PC-9 (cell line): ENCODE measurements around the gene CA5A. TPM values are rescaled to one million over a fixed set of nuclear protein-coding genes. Genes with fewer than 3 reads are reported as not detected.
"Not testable (repeated sequence)": the region's sequence is repeated elsewhere in the genome, so short reads cannot be mapped to it uniquely, and the experiment has no call there.

Experiments
- BruUV-seq: library from RNA; stranded (reverse); fragments of 400-500 nt; replicated peaks from 2 replicates; lab custom pipeline; 2021; lab: Mats Ljungman, UMichigan
- CTCF ChIA-PET: fragments of 300-600 bp; sonication (Branson Sonifier 250); formaldehyde crosslinking; loops from one replicate; lab custom pipeline; 2022; ENCODE audit warnings: antibody characterized with exemption; lab: Charles Lee
- POLR2A ChIA-PET: fragments of 300-600 bp; sonication (Branson Sonifier 250); formaldehyde crosslinking; loops from one replicate; lab custom pipeline; 2022; ENCODE audit warnings: antibody characterized with exemption; ENCODE audit not compliant: unreplicated experiment; lab: Charles Lee
- DNase-seq, 2 experiments: peaks; one replicate each; pipeline versions ENCODE4 v3.0.0 to v3.0.0-alpha.2; 2015 to 2022; ENCODE audit warnings: mixed read lengths in 1 of 2
- H2AFZ ChIP-seq: fragments of 200-600 bp; sonication (generic); 2 replicates; pipeline ENCODE4 v1.8.1; 2017; ENCODE audit warnings: antibody characterized with exemption
- H3F3A ChIP-seq: fragments of 200-600 bp; sonication (generic); 2 replicates; pipeline ENCODE4 v1.8.1; 2017; ENCODE audit warnings: antibody characterized with exemption, mild to moderate bottlenecking, low read depth; ENCODE audit not compliant: insufficient read depth
- H3K27ac ChIP-seq: fragments of 200-600 bp; sonication (generic); 2 replicates; pipeline ENCODE4 v1.6.1; 2016; ENCODE audit warnings: mixed run types
- H3K27me3 ChIP-seq: fragments of 200-600 bp; sonication (generic); 2 replicates; pipeline ENCODE4 v1.6.1; 2016; ENCODE audit warnings: low read depth, mixed run types; ENCODE audit not compliant: insufficient read depth
- H3K36me3 ChIP-seq: fragments of 200-600 bp; sonication (generic); 2 replicates; pipeline ENCODE4 v1.6.1; 2016; ENCODE audit warnings: low read depth, mixed run types
- H3K4me1 ChIP-seq: fragments of 200-600 bp; sonication (generic); replicated peaks from 2 replicates; pipeline ENCODE4 v1.6.1; 2016; ENCODE audit warnings: mixed run types; ENCODE audit not compliant: insufficient read depth
- H3K4me2 ChIP-seq: fragments of 200-600 bp; sonication (generic); 2 replicates; pipeline ENCODE4 v1.6.1; 2017; ENCODE audit warnings: mixed run types
- H3K4me3 ChIP-seq: fragments of 200-600 bp; sonication (generic); 2 replicates; pipeline ENCODE4 v1.6.1; 2016; ENCODE audit warnings: mixed run types
- H3K79me2 ChIP-seq: fragments of 200-600 bp; sonication (generic); 2 replicates; pipeline ENCODE4 v1.6.1; 2017; ENCODE audit warnings: low read depth, mixed run types
- H3K9me2 ChIP-seq: fragments of 200-600 bp; sonication (generic); 2 replicates; pipeline ENCODE4 v1.8.1; 2017; ENCODE audit warnings: mild to moderate bottlenecking; ENCODE audit not compliant: insufficient read depth
- H3K9me3 ChIP-seq: fragments of 200-600 bp; sonication (generic); 2 replicates; pipeline ENCODE4 v1.8.1; 2016; ENCODE audit warnings: low read depth; ENCODE audit not compliant: insufficient read depth
- H4K20me1 ChIP-seq: fragments of 200-600 bp; sonication (generic); 2 replicates; pipeline ENCODE4 v1.8.1; 2017; ENCODE audit not compliant: insufficient read depth
- EZH2 ChIP-seq: fragments of 200-600 bp; sonication (generic); IDR thresholded peaks from 2 replicates; pipeline ENCODE4 v1.8.0; 2017; ENCODE audit warnings: antibody characterized with exemption, low read depth
- intact Hi-C: fragments of 100-400 bp; cut with micrococcal nuclease; formaldehyde crosslinking; loops from one replicate; pipeline ENCODE4 v1.10.0; 2022; ENCODE audit not compliant: unreplicated experiment
- total RNA-seq: library from RNA; stranded (reverse); gene quantifications from 2 replicates; pipeline ENCODE4 v1.2.3, GENCODE V29; 2021
- TF ChIP-seq, protein P1 (sequence below): fragments of 200-600 bp; sonication (generic); conservative IDR thresholded peaks from 2 replicates; pipeline ENCODE4 v1.6.1; 2017; ENCODE audit warnings: mixed run types, antibody characterized with exemption, mild to moderate bottlenecking, moderate library complexity

The CA5A gene
- total RNA-seq, 1 experiment from 2014 or later = 0.26 TPM

DNA sequence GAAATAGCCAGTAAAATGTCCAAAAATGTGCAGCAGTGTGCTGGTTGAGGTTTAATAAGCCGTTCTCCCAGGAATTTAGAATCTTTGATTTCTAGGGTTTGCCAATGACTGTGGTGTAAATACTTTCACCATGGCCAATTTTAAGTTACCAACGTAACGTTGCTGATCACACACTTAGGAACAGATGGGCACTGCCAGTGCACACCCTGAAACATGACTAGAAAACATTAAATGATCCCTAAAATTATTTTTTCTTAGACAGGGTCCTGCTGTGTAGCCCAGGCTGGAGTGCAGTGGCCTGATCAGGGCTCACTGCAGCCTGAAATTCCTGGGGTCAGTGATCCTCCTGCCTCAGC, 3.2 kb downstream of the CA5A start:
- CTCF ChIA-PET = no interaction called here
- POLR2A ChIA-PET = no interaction called here

DNA sequence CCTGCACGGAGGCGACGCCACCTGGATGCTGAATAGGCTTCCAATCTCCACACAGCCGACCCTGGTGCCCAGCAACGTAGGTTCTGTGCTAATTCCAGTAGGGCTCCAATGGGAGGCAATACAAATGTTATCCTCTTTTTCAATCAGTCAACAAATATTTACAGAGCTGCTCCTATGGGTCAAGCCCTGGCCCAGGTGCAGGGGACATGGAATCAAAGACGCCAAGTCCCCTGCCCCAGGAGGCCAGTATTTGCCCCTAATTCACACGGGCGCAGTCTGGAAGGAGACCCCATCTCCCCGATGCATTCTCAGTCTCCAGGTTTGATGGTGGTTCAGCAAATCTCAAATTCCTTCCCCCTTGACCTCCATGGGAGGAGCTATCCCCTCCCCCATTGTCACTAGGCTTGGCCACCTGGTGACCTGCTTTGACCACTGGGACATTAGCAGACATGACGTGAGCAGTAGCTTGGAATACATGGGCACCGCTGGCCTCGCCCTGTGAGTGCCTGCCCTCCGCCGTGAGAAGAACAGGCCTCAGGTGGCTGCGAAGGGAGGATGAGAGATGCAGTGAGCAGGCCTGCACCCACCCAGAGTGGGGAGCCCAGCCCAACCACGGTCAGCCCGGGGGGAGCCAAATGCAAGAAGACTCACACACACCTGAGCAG, 3.7 kb downstream of the CA5A start:
- H3K4me1 ChIP-seq, H3K4me2 ChIP-seq, H3K4me3 ChIP-seq, H3K9me3 ChIP-seq, POLR2A ChIA-PET, intact Hi-C loops, H3K36me3 ChIP-seq, H3K27ac ChIP-seq, CTCF ChIA-PET, H2AFZ ChIP-seq, H3F3A ChIP-seq, DNase-seq, H4K20me1 ChIP-seq, BruUV-seq, H3K79me2 ChIP-seq, H3K9me2 ChIP-seq, H3K27me3 ChIP-seq: not testable (repeated sequence)

More for the DNA sequence above, 3.2 kb downstream of the CA5A start:
- Histone ChIP-seq H3K4me1 (no peaks in the 10 kb centered on the region), H2AFZ (no peak overlapping the region), H3K36me3 (no peaks in the 10 kb centered on the region), H3K4me3 (no peak overlapping the region), H3K9me3 (no peaks in the 10 kb centered on the region), H3K27ac (no peak overlapping the region), H3K4me2 (no peak overlapping the region), H3F3A (no peaks in the 10 kb centered on the region), H3K79me2 (no peaks in the 10 kb centered on the region), H4K20me1 (no peaks in the 10 kb centered on the region), H3K9me2 (no peaks in the 10 kb centered on the region), H3K27me3 (no peaks in the 10 kb centered on the region)
- no peak for DNase-seq
- intact Hi-C loops = no loop called here
- BruUV-seq = no TSS peak
- TF ChIP-seq, protein P1, sequence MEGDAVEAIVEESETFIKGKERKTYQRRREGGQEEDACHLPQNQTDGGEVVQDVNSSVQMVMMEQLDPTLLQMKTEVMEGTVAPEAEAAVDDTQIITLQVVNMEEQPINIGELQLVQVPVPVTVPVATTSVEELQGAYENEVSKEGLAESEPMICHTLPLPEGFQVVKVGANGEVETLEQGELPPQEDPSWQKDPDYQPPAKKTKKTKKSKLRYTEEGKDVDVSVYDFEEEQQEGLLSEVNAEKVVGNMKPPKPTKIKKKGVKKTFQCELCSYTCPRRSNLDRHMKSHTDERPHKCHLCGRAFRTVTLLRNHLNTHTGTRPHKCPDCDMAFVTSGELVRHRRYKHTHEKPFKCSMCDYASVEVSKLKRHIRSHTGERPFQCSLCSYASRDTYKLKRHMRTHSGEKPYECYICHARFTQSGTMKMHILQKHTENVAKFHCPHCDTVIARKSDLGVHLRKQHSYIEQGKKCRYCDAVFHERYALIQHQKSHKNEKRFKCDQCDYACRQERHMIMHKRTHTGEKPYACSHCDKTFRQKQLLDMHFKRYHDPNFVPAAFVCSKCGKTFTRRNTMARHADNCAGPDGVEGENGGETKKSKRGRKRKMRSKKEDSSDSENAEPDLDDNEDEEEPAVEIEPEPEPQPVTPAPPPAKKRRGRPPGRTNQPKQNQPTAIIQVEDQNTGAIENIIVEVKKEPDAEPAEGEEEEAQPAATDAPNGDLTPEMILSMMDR = no peak
- TF ChIP-seq EZH2 = no peak

DNA sequence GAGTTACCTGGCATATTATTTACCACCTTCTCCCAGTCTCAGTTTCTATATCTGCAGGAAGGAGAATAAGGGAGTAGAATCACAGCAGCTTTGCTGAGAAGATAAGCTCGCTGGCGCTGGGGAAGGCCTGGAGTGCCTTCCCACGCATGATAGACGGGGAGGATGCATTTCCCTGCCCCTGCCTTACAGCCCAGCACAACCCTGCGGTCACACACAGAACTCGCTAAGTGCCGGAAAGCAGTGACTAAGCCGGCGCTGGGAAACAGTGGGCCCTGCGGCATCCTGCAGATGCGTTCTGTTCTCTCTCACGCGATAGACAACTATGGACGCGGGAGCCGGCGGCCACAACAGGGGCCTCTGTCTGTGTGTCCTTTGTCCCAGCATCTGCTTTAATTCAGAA, 4.8 kb downstream of the CA5A start:
- POLR2A ChIA-PET = no interaction called here
- TF ChIP-seq, protein P1 = no peak
- no peak for TF ChIP-seq EZH2

More for the DNA sequence above, 4.8 kb downstream of the CA5A start:
- Histone ChIP-seq H3K9me2 (no peaks in the 10 kb centered on the region), H4K20me1 (no peaks in the 10 kb centered on the region), H3K9me3 (no peaks in the 10 kb centered on the region), H3K27ac (no peak overlapping the region), H3K36me3 (no peaks in the 10 kb centered on the region), H3K79me2 (no peaks in the 10 kb centered on the region), H2AFZ (no peak overlapping the region), H3K27me3 (no peaks in the 10 kb centered on the region), H3K4me3 (no peak overlapping the region), H3F3A (no peaks in the 10 kb centered on the region), H3K4me2 (no peak overlapping the region), H3K4me1 (no peaks in the 10 kb centered on the region)
- BruUV-seq = no TSS peak
- CTCF ChIA-PET = interaction anchor here (0.7 kb wide), 1 partner anchor 673 kb away, joined by 10 read pairs; no protein-coding TSS in a partner anchor
- intact Hi-C loops = no loop called here
- DNase-seq = no peak
